Measurements from ENCODE around the gene TMEM132D. TPM values are rescaled to one million over a fixed set of nuclear protein-coding genes. Genes with fewer than 3 reads are reported as not detected.

Gene TMEM132D
- total and polyA plus RNA-seq, 2 donors (not counting 3 experiments of a cell fraction or from before 2014, with no cell fraction given), result not detected

GRCh38 chr12:129096968-129097367 is 806.9 kb downstream of the TMEM132D start:
- H3K9me1 ChIP-seq (replicated peaks; ENCODE audit: control insufficient read depth, extremely low read depth, insufficient read depth, low read length), result no peaks in the 10 kb centered on the region
- FAIRE-seq (no peak), DNase-seq (ENCODE audit: low read depth, low spot score) (no peak)
- dilution Hi-C loops (cut with MboI; ENCODE audit: extremely low pct_ligation_motif_present, low sequenced_read_pairs) (no loop called here), intact Hi-C loops (cut with micrococcal nuclease) (no loop called here)
- no peaks in the 10 kb centered on the region for H4K20me1 ChIP-seq (replicated peaks; ENCODE audit: control insufficient read depth, extremely low read depth, insufficient read depth, low read length)
- H3K4me1 ChIP-seq (ENCODE audit: control insufficient read depth, extremely low read depth, insufficient read depth, low read length), result no peaks in the 10 kb centered on the region
- H3K9ac ChIP-seq (replicated peaks; ENCODE audit: extremely low read depth, insufficient read depth, low read length), result no peak overlapping the region
- H3K36me3 ChIP-seq (ENCODE audit: control insufficient read depth in 2 of 2, extremely low read depth in 1 of 2, insufficient read depth in 2 of 2, low read length in 2 of 2), result no peaks in the 10 kb centered on the region
- BruUV-seq (replicated peaks), result no TSS peak
- no peak overlapping the region for H3K4me2 ChIP-seq (ENCODE audit: insufficient read depth, low read length)
- no peak overlapping the region for H2AFZ ChIP-seq (ENCODE audit: low read depth, low read length)
- H3K27ac ChIP-seq (ENCODE audit: insufficient read depth, low read depth, low read length), result no peak overlapping the region
- ChIA-PET CTCF (no interaction called here), POLR2A (no interaction called here)
- H3K79me2 ChIP-seq (ENCODE audit: control insufficient read depth, insufficient read depth, low read length), result no peaks in the 10 kb centered on the region
- TF ChIP-seq FOS (IDR thresholded peaks at IDR 0.05; ENCODE audit: borderline replicate concordance, insufficient read depth, low read length) (no peak), POLR2AphosphoS5 (IDR thresholded peaks at IDR 0.05; ENCODE audit: insufficient read depth, low read depth, low read length) (no peak), GATA2 (IDR thresholded peaks at IDR 0.05; ENCODE audit: insufficient read depth, insufficient read length, low read depth, low read length) (no peak)
- H3K4me3 ChIP-seq (replicated peaks in 1 of 3; ENCODE audit: insufficient read depth in 1 of 3, low read depth in 1 of 3, low read length in 3 of 3), result no peak overlapping the region
- peaks cover 5% of the 10 kb centered on the region for H3K9me3 ChIP-seq (replicated peaks; ENCODE audit: control insufficient read depth, insufficient read depth, low read length)
- no peaks in the 10 kb centered on the region for H3K27me3 ChIP-seq (ENCODE audit: control insufficient read depth in 2 of 2, insufficient read depth in 2 of 2, low read length in 2 of 2)

- no peak overlapping the region for H2AFZ ChIP-seq (ENCODE audit: low read depth, low read length)
- no peak overlapping the region for H3K9ac ChIP-seq (replicated peaks; ENCODE audit: extremely low read depth, insufficient read depth, low read length)
- no peak overlapping the region for H3K27ac ChIP-seq (ENCODE audit: insufficient read depth, low read depth, low read length)
- BruUV-seq (replicated peaks), result no TSS peak
- H3K4me2 ChIP-seq (ENCODE audit: insufficient read depth, low read length), result no peak overlapping the region
- FAIRE-seq (no peak), DNase-seq (ENCODE audit: low read depth, low spot score) (no peak)
- no peaks in the 10 kb centered on the region for H3K79me2 ChIP-seq (ENCODE audit: control insufficient read depth, insufficient read depth, low read length)
- ChIA-PET CTCF (no interaction called here), POLR2A (no interaction called here)
- peaks cover 8% of the 10 kb centered on the region for H3K9me3 ChIP-seq (replicated peaks; ENCODE audit: control insufficient read depth, insufficient read depth, low read length)
- H3K36me3 ChIP-seq (ENCODE audit: control insufficient read depth in 2 of 2, extremely low read depth in 1 of 2, insufficient read depth in 2 of 2, low read length in 2 of 2), result no peaks in the 10 kb centered on the region
- no peaks in the 10 kb centered on the region for H3K27me3 ChIP-seq (ENCODE audit: control insufficient read depth in 2 of 2, insufficient read depth in 2 of 2, low read length in 2 of 2)
- no peaks in the 10 kb centered on the region for H4K20me1 ChIP-seq (replicated peaks; ENCODE audit: control insufficient read depth, extremely low read depth, insufficient read depth, low read length)
- TF ChIP-seq POLR2A (IDR thresholded peaks at IDR 0.05; ENCODE audit: low read depth, low read length) (no peak), MYC (IDR thresholded peaks at IDR 0.05; ENCODE audit: low read depth, low read length) (no peak), FOS (IDR thresholded peaks at IDR 0.05; ENCODE audit: borderline replicate concordance, insufficient read depth, low read length) (no peak), POLR2AphosphoS5 (IDR thresholded peaks at IDR 0.05; ENCODE audit: insufficient read depth, low read depth, low read length) (no peak)
- dilution Hi-C loops (cut with MboI; ENCODE audit: extremely low pct_ligation_motif_present, low sequenced_read_pairs), result no loop called here
- no peaks in the 10 kb centered on the region for H3K4me1 ChIP-seq (ENCODE audit: control insufficient read depth, extremely low read depth, insufficient read depth, low read length)
- intact Hi-C loops (cut with micrococcal nuclease), result no loop called here
- no peaks in the 10 kb centered on the region for H3K9me1 ChIP-seq (replicated peaks; ENCODE audit: control insufficient read depth, extremely low read depth, insufficient read depth, low read length)
- no peak overlapping the region for H3K4me3 ChIP-seq (replicated peaks in 1 of 3; ENCODE audit: insufficient read depth in 1 of 3, low read depth in 1 of 3, low read length in 3 of 3)
These were observed 807.6 kb downstream of the TMEM132D start for GRCh38 chr12:129096184-129096583.
